Activated naive CD8-positive, alpha-beta T cell treated with anti-CD3 and anti-CD28 coated beads, Interleukin-2, amount 10 ng/mL, durations not matched to agents 7 days and 5 days (primary cell): ENCODE measurements around the gene MARK1. TPM values are rescaled to one million over a fixed set of nuclear protein-coding genes. Genes with fewer than 3 reads are reported as not detected.

Experiments
- ATAC-seq: fragments of 150-1000 bp; cut with Tn5 transposase; one replicate; pipeline ENCODE4 v1.10.0; 2021; ENCODE audit warnings: low read depth, moderate library complexity
- POLR2A ChIA-PET: fragments of 350-600 bp; sonication (Branson Sonifier 250); formaldehyde crosslinking; loops from one replicate; lab custom pipeline; 2021; ENCODE audit warnings: antibody characterized with exemption; lab: Charles Lee
- DNase-seq: peaks from one replicate; pipeline ENCODE4 v3.0.0; 2021
- H3K27ac Mint-ChIP-seq: one replicate; pipeline ENCODE4 v1.8.0; 2022; ENCODE audit warnings: mild to moderate bottlenecking, mixed read lengths
- H3K27me3 Mint-ChIP-seq: one replicate; pipeline ENCODE4 v1.8.0; 2022; ENCODE audit warnings: mild to moderate bottlenecking, moderate library complexity, mixed read lengths
- H3K36me3 Mint-ChIP-seq: one replicate; pipeline ENCODE4 v1.8.0; 2021; ENCODE audit warnings: mild to moderate bottlenecking, mixed read lengths
- H3K4me1 Mint-ChIP-seq: one replicate; pipeline ENCODE4 v1.8.0; 2021; ENCODE audit warnings: mixed read lengths
- H3K4me3 Mint-ChIP-seq: one replicate; pipeline ENCODE4 v1.8.0; 2022; ENCODE audit warnings: mild to moderate bottlenecking, moderate library complexity, mixed read lengths
- H3K9me3 Mint-ChIP-seq: one replicate; pipeline ENCODE4 v1.8.0; 2021; ENCODE audit warnings: mixed read lengths
- total RNA-seq, 2 experiments: library from RNA; stranded (reverse); gene quantifications; one replicate each; pipeline ENCODE4 v1.2.3, GENCODE V29; 2021

The MARK1 gene
- total RNA-seq, 2 experiments from 2014 or later = not detected

DNA sequence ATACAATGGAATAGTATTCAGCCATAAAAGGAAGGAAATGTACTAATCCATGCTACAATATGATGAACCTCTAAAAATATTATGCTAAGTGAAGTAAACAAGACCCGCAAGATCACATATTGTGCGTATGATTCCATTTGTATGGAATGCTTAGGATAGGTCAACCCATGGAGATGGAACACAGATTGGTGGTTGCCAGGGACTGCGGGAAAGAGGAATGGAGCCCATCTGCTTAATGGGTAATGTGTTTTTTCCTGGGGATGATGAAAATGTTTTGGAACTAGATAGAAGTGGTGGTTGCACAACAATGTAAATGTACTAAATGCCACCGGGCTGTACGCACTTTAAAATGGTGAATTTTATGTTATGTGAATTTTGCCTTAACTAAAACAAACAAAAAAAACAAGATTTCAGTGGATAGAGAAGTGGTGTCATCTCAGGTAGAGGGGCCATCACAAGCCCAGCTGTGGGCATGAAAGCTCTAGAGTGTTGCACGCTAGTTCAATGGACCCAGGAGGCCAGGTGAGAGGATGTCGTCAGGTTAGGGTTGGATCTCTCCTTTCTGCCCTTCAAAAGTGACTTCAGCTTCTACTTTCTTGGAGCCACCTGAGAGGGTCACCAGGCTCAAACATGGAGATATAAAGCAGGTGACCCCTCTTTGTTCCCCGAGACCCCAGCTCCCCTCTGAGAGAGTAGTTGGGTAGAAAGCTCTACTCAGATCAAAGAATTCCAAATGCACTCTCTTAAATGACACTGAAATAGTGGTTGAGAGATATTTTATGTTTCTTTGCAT is 164.7 kb downstream of the MARK1 start:
- ATAC-seq = no peak
- POLR2A ChIA-PET = no interaction called here
- no peak overlapping the region for H3K4me3 Mint-ChIP-seq
- DNase-seq = no peak
- peaks cover 4% of the 10 kb centered on the region for H3K4me1 Mint-ChIP-seq
- H3K27me3 Mint-ChIP-seq = peaks cover 24% of the 10 kb centered on the region
- no peaks in the 10 kb centered on the region for H3K9me3 Mint-ChIP-seq
- H3K36me3 Mint-ChIP-seq = no peaks in the 10 kb centered on the region
- no peak overlapping the region for H3K27ac Mint-ChIP-seq

DNA sequence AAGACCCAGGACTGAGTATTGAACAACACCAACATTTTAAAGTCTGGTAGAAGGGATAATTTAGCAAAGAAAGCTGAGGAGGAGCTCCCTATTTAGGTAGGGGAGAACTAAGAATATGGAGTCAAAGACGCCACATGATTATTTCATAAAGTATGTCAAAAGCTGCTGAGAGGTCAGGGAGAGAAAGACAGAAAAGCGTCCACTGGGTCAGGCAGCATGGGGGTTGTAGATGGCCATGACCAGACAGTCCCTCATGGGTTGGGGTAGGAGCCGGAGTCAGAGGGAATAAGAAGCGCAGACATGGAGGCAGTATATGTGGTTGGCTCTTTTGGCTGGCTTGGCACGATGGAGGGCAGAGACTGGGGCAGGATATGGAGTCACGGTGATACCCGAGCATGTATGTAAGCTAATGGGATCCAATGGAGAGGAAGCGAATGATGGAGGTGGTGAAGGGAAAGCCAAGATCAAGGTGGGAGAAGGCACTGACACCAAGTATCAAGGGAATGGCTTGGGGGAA is 167.0 kb downstream of the MARK1 start:
- Mint-ChIP-seq H3K4me1 (peaks cover under 1% of the 10 kb centered on the region), H3K4me3 (no peak overlapping the region), H3K27me3 (peaks cover 18% of the 10 kb centered on the region), H3K27ac (no peak overlapping the region), H3K36me3 (no peaks in the 10 kb centered on the region), H3K9me3 (no peaks in the 10 kb centered on the region)
- POLR2A ChIA-PET = interaction anchor here (1.1 kb wide), 1 partner anchor 38 kb away, joined by 3 read pairs; no protein-coding TSS in a partner anchor
- ATAC-seq (no peak), DNase-seq (no peak)

DNA sequence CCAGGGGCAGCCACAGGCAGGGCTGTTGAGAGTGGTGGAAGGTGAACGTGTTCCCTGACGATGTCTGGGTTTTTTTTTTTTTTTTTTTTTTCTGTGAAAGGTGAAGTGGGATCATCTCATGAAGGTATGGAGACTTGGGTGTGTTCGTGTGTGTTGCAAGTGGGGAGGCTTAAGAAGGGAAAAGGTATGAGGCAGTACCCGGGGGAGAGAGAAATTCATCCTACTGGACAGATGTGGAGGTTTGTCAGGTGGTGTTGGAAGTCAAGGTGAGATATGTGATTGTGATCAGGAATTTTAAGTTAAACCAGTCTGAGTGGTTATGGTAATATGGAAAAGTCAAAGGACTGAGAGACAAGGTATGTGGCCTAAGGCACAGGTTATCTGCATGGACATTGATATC is 167.5 kb downstream of the MARK1 start:
- H3K36me3 Mint-ChIP-seq = no peaks in the 10 kb centered on the region
- no peak for ATAC-seq
- POLR2A ChIA-PET = interaction anchor here (1.1 kb wide), 1 partner anchor 38 kb away, joined by 3 read pairs; no protein-coding TSS in a partner anchor
- no peak for DNase-seq
- H3K4me3 Mint-ChIP-seq = no peak overlapping the region
- H3K27ac Mint-ChIP-seq = no peak overlapping the region
- H3K27me3 Mint-ChIP-seq = peaks cover 15% of the 10 kb centered on the region
- no peaks in the 10 kb centered on the region for H3K9me3 Mint-ChIP-seq
- no peaks in the 10 kb centered on the region for H3K4me1 Mint-ChIP-seq

DNA sequence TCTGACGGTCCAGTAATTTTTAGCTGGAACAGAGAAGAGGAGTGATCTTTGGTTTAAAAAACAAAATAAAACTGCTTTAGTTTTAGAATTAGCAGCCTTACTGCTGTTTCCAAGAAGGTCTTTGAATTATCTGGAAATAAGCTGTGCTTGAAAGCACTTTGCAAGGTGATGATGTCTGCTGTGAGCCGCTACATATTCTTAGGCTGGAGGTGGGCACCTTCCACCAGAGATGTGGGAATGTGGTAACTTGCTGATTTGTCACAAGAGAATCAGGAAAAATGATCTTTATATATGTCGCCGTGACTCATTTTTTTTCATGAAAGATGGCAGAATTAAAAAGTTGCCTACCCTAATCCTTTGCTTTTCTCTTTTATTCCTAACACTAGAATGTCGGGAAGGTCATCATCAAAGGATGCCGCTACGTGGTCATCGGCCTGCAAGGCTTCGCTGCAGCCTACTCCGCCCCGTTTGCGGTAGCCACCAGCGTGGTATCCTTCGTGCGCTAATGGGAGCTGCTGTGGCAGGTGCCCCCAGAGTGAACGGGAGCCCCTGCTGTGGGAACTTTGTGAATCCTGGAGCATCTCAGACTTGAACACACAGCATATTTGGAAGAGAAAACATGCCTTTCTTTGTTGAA is 168.4 kb downstream of the MARK1 start:
- Mint-ChIP-seq H3K4me1 (no peaks in the 10 kb centered on the region), H3K27me3 (peaks cover 8% of the 10 kb centered on the region), H3K36me3 (no peaks in the 10 kb centered on the region), H3K9me3 (no peaks in the 10 kb centered on the region), H3K4me3 (no peak overlapping the region), H3K27ac (no peak overlapping the region)
- POLR2A ChIA-PET = no interaction called here
- DNase-seq = no peak
- ATAC-seq = no peak

DNA sequence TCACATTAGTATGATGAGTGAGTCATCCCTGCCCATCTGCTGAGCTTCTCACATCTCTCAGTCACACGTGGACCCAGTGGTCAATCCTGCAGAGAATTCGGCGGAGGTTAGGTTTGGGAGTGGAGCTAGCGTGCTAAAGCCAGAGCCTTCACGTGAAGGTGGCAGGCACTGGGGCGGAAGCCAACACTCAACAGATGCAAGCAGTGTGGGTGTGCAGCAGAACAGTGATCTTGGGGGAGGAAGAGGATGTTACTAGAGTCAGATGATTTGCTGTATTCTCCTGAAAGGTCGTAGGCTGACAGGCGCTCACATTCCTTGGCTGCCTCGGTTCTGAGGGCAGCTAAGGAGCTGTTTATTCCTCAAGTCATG is 168.9 kb downstream of the MARK1 start:
- Mint-ChIP-seq H3K9me3 (no peaks in the 10 kb centered on the region), H3K27me3 (peaks cover 3% of the 10 kb centered on the region), H3K36me3 (no peaks in the 10 kb centered on the region), H3K4me3 (no peak overlapping the region), H3K27ac (no peak overlapping the region), H3K4me1 (peaks cover under 1% of the 10 kb centered on the region)
- ATAC-seq (no peak), DNase-seq (no peak)
- POLR2A ChIA-PET = no interaction called here

DNA sequence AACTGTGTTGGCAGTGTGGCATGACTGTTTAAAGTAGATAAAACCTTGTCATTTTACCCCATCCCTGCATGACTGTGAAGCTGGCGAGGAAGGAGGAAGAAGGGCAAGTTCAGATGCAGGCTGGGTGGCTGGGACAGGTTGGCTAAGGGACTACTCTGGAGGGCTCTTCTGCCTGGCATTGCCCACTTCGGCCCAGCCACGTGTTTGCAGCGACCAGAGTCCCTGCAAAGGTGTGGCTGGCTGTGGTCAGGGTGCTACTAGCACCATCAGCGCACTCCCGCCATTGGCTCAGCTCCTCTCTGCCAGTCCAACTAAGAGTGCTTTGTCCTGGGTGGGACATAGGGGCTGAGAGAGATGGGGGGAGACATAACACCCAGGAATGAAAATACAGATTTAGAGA is 169.4 kb downstream of the MARK1 start:
- ATAC-seq (no peak), DNase-seq (no peak)
- Mint-ChIP-seq H3K4me1 (peaks cover 5% of the 10 kb centered on the region), H3K4me3 (no peak overlapping the region), H3K36me3 (no peaks in the 10 kb centered on the region), H3K27me3 (peaks cover 2% of the 10 kb centered on the region), H3K27ac (no peak overlapping the region), H3K9me3 (no peaks in the 10 kb centered on the region)
- POLR2A ChIA-PET = no interaction called here

DNA sequence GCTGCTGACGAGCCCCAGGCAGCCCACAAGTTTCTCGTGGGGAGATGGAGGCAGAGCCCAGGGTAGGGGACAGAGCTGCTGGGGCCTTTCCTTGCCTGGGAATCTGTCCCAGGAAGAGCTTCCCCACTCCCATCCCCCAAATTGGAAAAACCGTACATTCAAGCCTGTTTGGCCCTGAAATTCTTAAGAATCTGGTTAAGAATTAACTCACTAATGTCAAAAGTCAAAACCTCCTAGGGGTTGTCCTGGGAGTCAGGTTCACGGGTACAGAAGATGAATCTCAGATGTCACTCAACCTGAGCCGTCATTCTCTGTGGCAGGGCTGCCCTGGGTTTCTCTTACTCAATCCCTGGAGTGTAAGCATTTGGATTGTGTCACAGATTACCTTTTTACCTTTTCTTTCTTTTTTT is 170.7 kb downstream of the MARK1 start:
- no peak overlapping the region for H3K27ac Mint-ChIP-seq
- H3K4me3 Mint-ChIP-seq = no peak overlapping the region
- POLR2A ChIA-PET = no interaction called here
- no peaks in the 10 kb centered on the region for H3K36me3 Mint-ChIP-seq
- H3K4me1 Mint-ChIP-seq = peaks cover 5% of the 10 kb centered on the region
- ATAC-seq = no peak
- peaks cover 7% of the 10 kb centered on the region for H3K27me3 Mint-ChIP-seq
- no peak for DNase-seq
- H3K9me3 Mint-ChIP-seq = no peaks in the 10 kb centered on the region

DNA sequence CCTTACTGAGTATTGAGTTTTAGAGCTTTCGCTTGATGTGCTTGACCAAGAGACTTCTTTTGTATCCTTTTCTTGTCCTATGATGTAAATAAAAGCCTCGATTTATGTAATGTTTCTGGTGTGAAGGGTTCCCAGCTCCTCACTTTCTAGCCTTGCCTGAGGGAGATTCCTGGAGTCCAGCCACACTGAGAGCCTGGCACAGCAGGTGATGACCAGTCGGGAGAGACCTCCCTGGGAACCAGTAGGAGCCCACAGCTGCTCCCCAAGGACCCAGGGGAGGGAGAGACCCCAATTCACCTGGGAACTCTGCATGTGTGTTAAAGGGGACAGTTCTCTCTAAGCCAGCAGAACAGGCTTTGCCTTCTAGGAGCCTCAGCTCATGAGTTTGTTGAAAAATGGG is 171.1 kb downstream of the MARK1 start:
- Mint-ChIP-seq H3K27ac (no peak overlapping the region), H3K36me3 (no peaks in the 10 kb centered on the region), H3K4me3 (no peak overlapping the region), H3K4me1 (peaks cover 5% of the 10 kb centered on the region), H3K27me3 (peaks cover 7% of the 10 kb centered on the region), H3K9me3 (no peaks in the 10 kb centered on the region)
- ATAC-seq (no peak), DNase-seq (no peak)
- POLR2A ChIA-PET = no interaction called here

DNA sequence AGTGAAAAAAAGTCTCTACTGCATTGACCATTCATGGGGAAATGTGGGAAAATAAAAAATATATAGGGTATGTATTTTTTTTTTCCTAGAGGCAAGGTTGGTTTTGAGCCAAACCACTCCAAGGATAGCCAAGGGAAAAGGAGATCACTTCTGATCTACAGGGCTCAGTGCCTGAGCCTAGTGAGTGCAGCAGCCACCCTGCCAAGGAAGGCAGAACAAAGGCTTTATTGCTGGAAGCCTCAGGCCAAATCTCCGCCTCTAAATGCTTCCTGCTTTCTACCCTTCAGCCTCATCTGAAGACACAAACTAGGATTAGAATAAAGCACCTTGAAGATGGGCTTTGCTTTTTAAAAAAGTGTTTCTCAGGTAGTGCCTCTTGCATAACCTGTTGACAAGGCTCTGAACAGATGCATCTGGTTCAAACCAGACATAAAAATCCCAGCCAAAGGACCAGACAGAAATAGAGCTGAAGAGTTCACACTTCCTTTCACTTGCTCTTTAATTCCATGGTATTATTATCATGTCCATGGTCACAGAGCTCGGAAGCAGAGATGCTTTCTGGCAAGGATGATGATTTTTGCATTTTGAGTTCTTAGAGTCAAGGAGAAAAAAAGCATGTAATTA is 172.7 kb downstream of the MARK1 start:
- Mint-ChIP-seq H3K4me1 (peaks cover 5% of the 10 kb centered on the region), H3K9me3 (no peaks in the 10 kb centered on the region)
- ATAC-seq = no peak

DNA sequence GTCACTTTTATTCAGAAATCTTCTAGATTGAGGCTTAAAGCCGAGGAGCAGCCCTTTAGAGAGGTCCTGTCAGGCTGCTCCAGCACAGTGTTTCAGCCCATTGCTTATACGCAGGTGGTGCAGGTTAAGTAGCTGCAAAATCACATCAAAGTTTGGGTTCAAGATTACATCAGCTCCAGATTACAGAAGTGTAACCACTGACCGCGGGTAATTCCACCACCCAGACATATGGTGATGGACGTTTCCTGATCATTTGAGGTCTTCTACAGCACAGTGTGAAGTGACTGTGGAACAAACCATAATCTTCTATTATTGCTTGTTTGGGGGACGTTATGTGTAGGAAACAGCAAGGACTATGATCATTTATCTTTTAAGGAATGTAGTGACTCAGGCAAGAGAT is 174.0 kb downstream of the MARK1 start:
- H3K27me3 Mint-ChIP-seq = peaks cover 7% of the 10 kb centered on the region
- no peaks in the 10 kb centered on the region for H3K9me3 Mint-ChIP-seq
- ATAC-seq (peak; percentile 65), DNase-seq (no peak)
- peaks cover 5% of the 10 kb centered on the region for H3K4me1 Mint-ChIP-seq
- H3K36me3 Mint-ChIP-seq = no peaks in the 10 kb centered on the region
- H3K4me3 Mint-ChIP-seq = no peak overlapping the region
- POLR2A ChIA-PET = no interaction called here
- no peak overlapping the region for H3K27ac Mint-ChIP-seq

More for the DNA sequence above, 172.7 kb downstream of the MARK1 start:
- POLR2A ChIA-PET = no interaction called here
- no peak overlapping the region for H3K27ac Mint-ChIP-seq
- DNase-seq = no peak
- no peak overlapping the region for H3K4me3 Mint-ChIP-seq
- H3K27me3 Mint-ChIP-seq = peaks cover 7% of the 10 kb centered on the region
- H3K36me3 Mint-ChIP-seq = no peaks in the 10 kb centered on the region

DNA sequence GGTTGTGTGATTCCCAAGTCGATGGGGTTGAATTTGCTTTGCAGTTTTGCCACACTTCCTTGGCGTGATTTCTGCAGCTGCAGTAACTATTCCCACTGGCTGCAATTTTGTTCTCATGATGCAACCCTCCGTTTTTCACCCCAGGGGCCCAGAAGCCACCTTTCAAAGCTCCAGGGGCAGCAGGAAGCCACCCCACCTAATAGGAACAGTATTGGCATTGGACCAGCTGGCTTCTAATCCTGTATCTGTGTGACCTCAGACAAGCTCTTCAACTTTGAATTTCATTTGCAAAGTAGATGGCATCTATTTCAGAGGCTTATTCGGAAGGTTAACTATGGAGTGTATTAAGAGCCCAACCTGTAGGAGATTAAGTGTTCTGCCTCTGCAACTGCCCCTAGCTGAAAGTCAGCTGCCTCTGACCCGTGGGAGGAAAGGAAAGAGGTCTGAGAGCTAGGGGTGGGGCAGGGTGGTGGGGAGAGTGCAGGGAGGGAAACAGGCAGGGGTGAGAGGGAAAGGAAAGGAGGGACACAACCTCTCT is 174.9 kb downstream of the MARK1 start:
- ATAC-seq = no peak

DNA sequence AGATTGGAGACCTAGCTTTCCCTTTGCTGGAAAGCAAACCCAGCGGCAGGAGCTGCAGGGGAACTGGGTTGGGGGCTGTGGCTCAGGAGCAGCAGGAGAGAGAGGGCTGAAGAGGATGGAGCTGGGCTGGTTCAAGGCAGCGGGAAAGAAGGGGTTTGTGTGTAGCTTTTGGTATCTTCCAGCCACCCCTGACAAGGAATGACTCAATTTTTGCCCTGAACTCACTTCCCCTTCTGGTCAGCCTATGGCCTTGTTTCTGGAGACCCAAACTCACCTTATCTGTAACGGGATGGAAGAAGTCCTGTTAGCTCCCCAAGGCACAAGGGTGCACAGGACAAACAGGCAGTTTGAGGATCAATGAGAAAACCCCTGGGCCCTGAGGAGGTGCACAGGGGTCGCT is 175.4 kb downstream of the MARK1 start:
- H3K27ac Mint-ChIP-seq = no peak overlapping the region
- no peaks in the 10 kb centered on the region for H3K36me3 Mint-ChIP-seq
- ATAC-seq = no peak
- H3K4me3 Mint-ChIP-seq = no peak overlapping the region
- no peaks in the 10 kb centered on the region for H3K9me3 Mint-ChIP-seq
- H3K4me1 Mint-ChIP-seq = peaks cover 5% of the 10 kb centered on the region
- DNase-seq = no peak
- POLR2A ChIA-PET = no interaction called here
- peaks cover 7% of the 10 kb centered on the region for H3K27me3 Mint-ChIP-seq

More for the DNA sequence above, 174.9 kb downstream of the MARK1 start:
- POLR2A ChIA-PET = no interaction called here
- H3K4me1 Mint-ChIP-seq = peaks cover 5% of the 10 kb centered on the region
- H3K9me3 Mint-ChIP-seq = no peaks in the 10 kb centered on the region
- H3K4me3 Mint-ChIP-seq = no peak overlapping the region
- no peak for DNase-seq
- no peak overlapping the region for H3K27ac Mint-ChIP-seq
- H3K27me3 Mint-ChIP-seq = peaks cover 7% of the 10 kb centered on the region
- H3K36me3 Mint-ChIP-seq = no peaks in the 10 kb centered on the region

DNA sequence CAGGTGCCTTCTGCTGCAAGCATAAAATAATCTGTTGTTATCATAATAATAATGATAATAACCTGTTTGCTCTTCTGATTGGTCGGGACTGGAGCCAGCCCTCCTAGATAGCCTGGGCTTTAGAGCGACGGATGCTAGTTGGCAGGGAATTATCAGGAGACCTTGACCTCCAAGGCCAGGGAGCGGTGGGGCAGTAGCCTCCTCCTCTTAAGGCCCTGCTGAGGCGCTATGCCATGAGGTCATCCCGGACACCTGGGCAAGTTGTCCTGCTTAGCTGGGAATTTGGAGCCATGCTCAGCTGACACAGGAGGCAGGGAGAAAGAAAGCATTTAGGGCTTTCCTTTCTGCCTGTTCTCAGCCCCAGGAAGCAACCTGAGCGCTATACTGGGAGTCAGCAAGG is 177.8 kb downstream of the MARK1 start:
- Mint-ChIP-seq H3K27me3 (peaks cover 7% of the 10 kb centered on the region), H3K4me3 (no peak overlapping the region), H3K4me1 (peaks cover 9% of the 10 kb centered on the region), H3K36me3 (no peaks in the 10 kb centered on the region), H3K9me3 (no peaks in the 10 kb centered on the region), H3K27ac (no peak overlapping the region)
- no peak for ATAC-seq
- POLR2A ChIA-PET = no interaction called here
- DNase-seq = no peak
